ENCODE measurements around the gene DNAJC16. TPM values are rescaled to one million over a fixed set of nuclear protein-coding genes. Genes with fewer than 3 reads are reported as not detected.
"Not testable (repeated sequence)": the region's sequence is repeated elsewhere in the genome, so short reads cannot be mapped to it uniquely, and the experiment has no call there.

DNAJC16 gene
- polyA plus RNA-seq, 4 donors: 1.6 to 34.0 (median 4.0) TPM

- Histone ChIP-seq H3K27me3 (ENCODE audit: control insufficient read depth in 3 of 3, insufficient read depth in 3 of 3, low read length in 3 of 3) (no peaks in the 10 kb centered on the region), H3K9me3 (ENCODE audit: control insufficient read depth in 2 of 2, insufficient read depth in 1 of 2, low read depth in 1 of 2, low read length in 1 of 2) (no peaks in the 10 kb centered on the region), H3K36me3 (ENCODE audit: control insufficient read depth in 3 of 3, insufficient read depth in 2 of 3, low read depth in 1 of 3, low read length in 3 of 3) (peaks cover 0 to 58% (median 2%) of the 10 kb centered on the region in 3 donors), H3K4me3 (ENCODE audit: low read depth in 1 of 3, low read length in 3 of 3) (no peak overlapping the region), H3K4me1 (ENCODE audit: control insufficient read depth in 3 of 3, insufficient read depth in 2 of 3, low read depth in 1 of 3, low read length in 2 of 3) (no peaks in the 10 kb centered on the region), H3K27ac (ENCODE audit: low read depth in 1 of 3, low read length in 2 of 3) (no peak overlapping the region)
- no peak for DNase-seq
- no peak for FAIRE-seq
- WGBS, 3 donors: 90 to 93% (median 91%) methylated on average over 8 of the region's 8 CpGs
Observed at GRCh38 chr1:15510611-15511405, 15.8 kb upstream of the DNAJC16 start.

GRCh38 chr1:15513192-15513591 is 13.5 kb upstream of the DNAJC16 start:
- Histone ChIP-seq H3K4me1 (ENCODE audit: control insufficient read depth in 3 of 3, insufficient read depth in 2 of 3, low read depth in 1 of 3, low read length in 2 of 3) (no peaks in the 10 kb centered on the region), H3K4me3 (ENCODE audit: low read depth in 1 of 3, low read length in 3 of 3) (no peak overlapping the region), H3K27me3 (ENCODE audit: control insufficient read depth in 3 of 3, insufficient read depth in 3 of 3, low read length in 3 of 3) (no peaks in the 10 kb centered on the region), H3K27ac (ENCODE audit: low read depth in 1 of 3, low read length in 2 of 3) (no peak overlapping the region), H3K36me3 (ENCODE audit: control insufficient read depth in 3 of 3, insufficient read depth in 2 of 3, low read depth in 1 of 3, low read length in 3 of 3) (peaks cover 0 to 51% (median 5%) of the 10 kb centered on the region in 3 donors), H3K9me3 (ENCODE audit: control insufficient read depth in 2 of 2, insufficient read depth in 1 of 2, low read depth in 1 of 2, low read length in 1 of 2) (no peaks in the 10 kb centered on the region)
- FAIRE-seq: no peak
- WGBS, 3 donors: 81 to 83% (median 81%) methylated on average over 4 of the region's 4 CpGs
- DNase-seq: no peak

GRCh38 chr1:15513919-15514318 is 12.7 kb upstream of the DNAJC16 start:
- no peak overlapping the region for H3K27ac ChIP-seq (ENCODE audit: low read depth in 1 of 3, low read length in 2 of 3)
- DNase-seq: no peak
- peaks cover 0 to 54% (median 5%) of the 10 kb centered on the region in 3 donors for H3K36me3 ChIP-seq (ENCODE audit: control insufficient read depth in 3 of 3, insufficient read depth in 2 of 3, low read depth in 1 of 3, low read length in 3 of 3)
- H3K4me3 ChIP-seq (ENCODE audit: low read depth in 1 of 3, low read length in 3 of 3): no peak overlapping the region
- H3K4me1 ChIP-seq (ENCODE audit: control insufficient read depth in 3 of 3, insufficient read depth in 2 of 3, low read depth in 1 of 3, low read length in 2 of 3): no peaks in the 10 kb centered on the region
- WGBS, 3 donors: 92 to 95% (median 93%) methylated on average over 3 of the region's 3 CpGs
- no peaks in the 10 kb centered on the region for H3K9me3 ChIP-seq (ENCODE audit: control insufficient read depth in 2 of 2, insufficient read depth in 1 of 2, low read depth in 1 of 2, low read length in 1 of 2)
- no peaks in the 10 kb centered on the region for H3K27me3 ChIP-seq (ENCODE audit: control insufficient read depth in 3 of 3, insufficient read depth in 3 of 3, low read length in 3 of 3)
- no peak for FAIRE-seq

GRCh38 chr1:15514557-15514956 is 12.1 kb upstream of the DNAJC16 start:
- not testable (repeated sequence) for FAIRE-seq; H3K9me3 ChIP-seq (ENCODE audit: control insufficient read depth in 2 of 2, insufficient read depth in 1 of 2, low read depth in 1 of 2, low read length in 1 of 2)
- 91 to 97% (median 91%) methylated on average over 5 of the region's 5 CpGs for WGBS, 3 donors

GRCh38 chr1:15515022-15515663 is 11.5 kb upstream of the DNAJC16 start:
- Histone ChIP-seq H3K4me1 (ENCODE audit: control insufficient read depth in 3 of 3, insufficient read depth in 2 of 3, low read depth in 1 of 3, low read length in 2 of 3) (no peaks in the 10 kb centered on the region), H3K27me3 (ENCODE audit: control insufficient read depth in 3 of 3, insufficient read depth in 3 of 3, low read length in 3 of 3) (no peaks in the 10 kb centered on the region), H3K4me3 (ENCODE audit: low read depth in 1 of 3, low read length in 3 of 3) (no peak overlapping the region), H3K9me3 (ENCODE audit: control insufficient read depth in 2 of 2, insufficient read depth in 1 of 2, low read depth in 1 of 2, low read length in 1 of 2) (no peaks in the 10 kb centered on the region), H3K27ac (ENCODE audit: low read depth in 1 of 3, low read length in 2 of 3) (peak overlapping the region in 1 of 3 donors; percentile 24), H3K36me3 (ENCODE audit: control insufficient read depth in 3 of 3, insufficient read depth in 2 of 3, low read depth in 1 of 3, low read length in 3 of 3) (peaks cover 0 to 60% (median 5%) of the 10 kb centered on the region in 3 donors)
- WGBS, 3 donors: 47 to 65% (median 59%) methylated on average over 2 of the region's 2 CpGs
- DNase-seq (no peak), FAIRE-seq (no peak)

More at GRCh38 chr1:15514557-15514956, 12.1 kb upstream of the DNAJC16 start:
- H3K27ac ChIP-seq (ENCODE audit: low read depth in 1 of 3, low read length in 2 of 3); H3K27me3 ChIP-seq (ENCODE audit: control insufficient read depth in 3 of 3, insufficient read depth in 3 of 3, low read length in 3 of 3); H3K4me1 ChIP-seq (ENCODE audit: control insufficient read depth in 3 of 3, insufficient read depth in 2 of 3, low read depth in 1 of 3, low read length in 2 of 3); H3K4me3 ChIP-seq (ENCODE audit: low read depth in 1 of 3, low read length in 3 of 3); DNase-seq: not testable (repeated sequence)
- H3K36me3 ChIP-seq (ENCODE audit: control insufficient read depth in 3 of 3, insufficient read depth in 2 of 3, low read depth in 1 of 3, low read length in 3 of 3): peaks cover 0 to 57% (median 5%) of the 10 kb centered on the region in 3 donors

- peaks cover 0 to 29% (median 5%) of the 10 kb centered on the region in 3 donors for H3K36me3 ChIP-seq (ENCODE audit: control insufficient read depth in 3 of 3, insufficient read depth in 2 of 3, low read depth in 1 of 3, low read length in 3 of 3)
- no peak for DNase-seq
- H3K4me3 ChIP-seq (ENCODE audit: low read depth in 1 of 3, low read length in 3 of 3): no peak overlapping the region
- no peak overlapping the region for H3K27ac ChIP-seq (ENCODE audit: low read depth in 1 of 3, low read length in 2 of 3)
- no peaks in the 10 kb centered on the region for H3K27me3 ChIP-seq (ENCODE audit: control insufficient read depth in 3 of 3, insufficient read depth in 3 of 3, low read length in 3 of 3)
- no peak for FAIRE-seq
- H3K4me1 ChIP-seq (ENCODE audit: control insufficient read depth in 3 of 3, insufficient read depth in 2 of 3, low read depth in 1 of 3, low read length in 2 of 3): peaks cover 0 to 10% (median 0%) of the 10 kb centered on the region in 3 donors
- no peaks in the 10 kb centered on the region for H3K9me3 ChIP-seq (ENCODE audit: control insufficient read depth in 2 of 2, insufficient read depth in 1 of 2, low read depth in 1 of 2, low read length in 1 of 2)
- WGBS, 3 donors: 94 to 98% (median 98%) methylated on average over 3 of the region's 3 CpGs
Observed at GRCh38 chr1:15519625-15520024, 7.0 kb upstream of the DNAJC16 start.

GRCh38 chr1:15521206-15521906 is 5.3 kb upstream of the DNAJC16 start:
- H3K4me3 ChIP-seq (ENCODE audit: low read depth in 1 of 3, low read length in 3 of 3); H3K27me3 ChIP-seq (ENCODE audit: control insufficient read depth in 3 of 3, insufficient read depth in 3 of 3, low read length in 3 of 3); FAIRE-seq; H3K9me3 ChIP-seq (ENCODE audit: control insufficient read depth in 2 of 2, insufficient read depth in 1 of 2, low read depth in 1 of 2, low read length in 1 of 2); DNase-seq; H3K27ac ChIP-seq (ENCODE audit: low read depth in 1 of 3, low read length in 2 of 3): not testable (repeated sequence)
- Histone ChIP-seq H3K36me3 (ENCODE audit: control insufficient read depth in 3 of 3, insufficient read depth in 2 of 3, low read depth in 1 of 3, low read length in 3 of 3) (peaks cover 0 to 21% (median 5%) of the 10 kb centered on the region in 3 donors), H3K4me1 (ENCODE audit: control insufficient read depth in 3 of 3, insufficient read depth in 2 of 3, low read depth in 1 of 3, low read length in 2 of 3) (peaks cover 0 to 22% (median 3%) of the 10 kb centered on the region in 3 donors)
- WGBS, 3 donors: 87 to 93% (median 89%) methylated on average over 16 to 17 of the region's 17 CpGs

- Histone ChIP-seq H3K36me3 (ENCODE audit: control insufficient read depth in 3 of 3, insufficient read depth in 2 of 3, low read depth in 1 of 3, low read length in 3 of 3) (peaks cover 0 to 15% (median 0%) of the 10 kb centered on the region in 3 donors), H3K4me1 (ENCODE audit: control insufficient read depth in 3 of 3, insufficient read depth in 2 of 3, low read depth in 1 of 3, low read length in 2 of 3) (peaks cover under 1 to 22% (median 3%) of the 10 kb centered on the region in 3 donors), H3K27ac (ENCODE audit: low read depth in 1 of 3, low read length in 2 of 3) (no peak overlapping the region), H3K9me3 (ENCODE audit: control insufficient read depth in 2 of 2, insufficient read depth in 1 of 2, low read depth in 1 of 2, low read length in 1 of 2) (no peaks in the 10 kb centered on the region), H3K27me3 (ENCODE audit: control insufficient read depth in 3 of 3, insufficient read depth in 3 of 3, low read length in 3 of 3) (no peaks in the 10 kb centered on the region), H3K4me3 (ENCODE audit: low read depth in 1 of 3, low read length in 3 of 3) (no peak overlapping the region)
- 94 to 98% (median 97%) methylated on average over 4 of the region's 4 CpGs for WGBS, 3 donors
- DNase-seq (no peak), FAIRE-seq (no peak)
Observed at GRCh38 chr1:15522551-15522950, 4.1 kb upstream of the DNAJC16 start.

Measured in small intestine (tissue), 7 donors.